Mucosa of descending colon (tissue), 3 donors: ENCODE measurements around the gene CHMP2A. TPM values are rescaled to one million over a fixed set of nuclear protein-coding genes. Genes with fewer than 3 reads are reported as not detected.

Experiments used
- ATAC-seq: fragments of 200-7000 bp; cut with Tn5 transposase; one replicate; pipeline ENCODE4 v1.9.1; 2020; ENCODE audit warnings: mild to moderate bottlenecking, moderate library complexity
- DNase-seq, 3 donors: peaks; one replicate each; pipeline ENCODE4 v3.0.0-alpha.2; 2020
- H3K36me3 ChIP-seq: fragments of 200-600 bp; one replicate; pipeline ENCODE4 v1.8.0; 2021; ENCODE audit warnings: low read depth, mild to moderate bottlenecking
- H3K4me1 ChIP-seq: fragments of 200-600 bp; one replicate; pipeline ENCODE4 v1.8.0; 2021; ENCODE audit warnings: low read depth, mild to moderate bottlenecking
- H3K4me3 ChIP-seq: fragments of 200-600 bp; one replicate; pipeline ENCODE4 v1.8.0; 2021; ENCODE audit warnings: mild to moderate bottlenecking
- H3K9me3 ChIP-seq: fragments of 200-600 bp; one replicate; pipeline ENCODE4 v1.8.0; 2021; ENCODE audit warnings: mild to moderate bottlenecking
- intact Hi-C, 2 donors: fragments of 100-400 bp; cut with DNase I in 1 of 2; cut with micrococcal nuclease in 1 of 2; formaldehyde crosslinking; loops; one replicate each; pipeline versions ENCODE4 v1.11.0 to v1.11.1; 2022; cut with DNase I, micrococcal nuclease
- total RNA-seq, 3 donors: library from RNA; stranded (reverse); fragmentation: NEBNext Ultra II Directional in 2 of 3; extraction: Animal tissue kit (Norgen Biotek cat#: 25700) in 2 of 3; gene quantifications; one replicate each; pipeline versions ENCODE4 v1.2.1 to v1.2.4, GENCODE V29; 2021 to 2023
- TF ChIP-seq, protein P1 (sequence below): fragments of 200-600 bp; IDR thresholded peaks from one replicate; pipeline ENCODE4 v1.8.0; 2022; ENCODE audit warnings: antibody characterized with exemption, mild to moderate bottlenecking
- donor health status: DM: no; HTN: no; CAD: no; lungs with moderate emphysema.
- donor health status: DM: no; HTN: no; CAD: no.
- donor health status: DM: no; HTN: yes; CAD: no.

The CHMP2A gene
- total RNA-seq, 3 donors from 2014 or later, result 125 to 231 (median 195) TPM

DNA sequence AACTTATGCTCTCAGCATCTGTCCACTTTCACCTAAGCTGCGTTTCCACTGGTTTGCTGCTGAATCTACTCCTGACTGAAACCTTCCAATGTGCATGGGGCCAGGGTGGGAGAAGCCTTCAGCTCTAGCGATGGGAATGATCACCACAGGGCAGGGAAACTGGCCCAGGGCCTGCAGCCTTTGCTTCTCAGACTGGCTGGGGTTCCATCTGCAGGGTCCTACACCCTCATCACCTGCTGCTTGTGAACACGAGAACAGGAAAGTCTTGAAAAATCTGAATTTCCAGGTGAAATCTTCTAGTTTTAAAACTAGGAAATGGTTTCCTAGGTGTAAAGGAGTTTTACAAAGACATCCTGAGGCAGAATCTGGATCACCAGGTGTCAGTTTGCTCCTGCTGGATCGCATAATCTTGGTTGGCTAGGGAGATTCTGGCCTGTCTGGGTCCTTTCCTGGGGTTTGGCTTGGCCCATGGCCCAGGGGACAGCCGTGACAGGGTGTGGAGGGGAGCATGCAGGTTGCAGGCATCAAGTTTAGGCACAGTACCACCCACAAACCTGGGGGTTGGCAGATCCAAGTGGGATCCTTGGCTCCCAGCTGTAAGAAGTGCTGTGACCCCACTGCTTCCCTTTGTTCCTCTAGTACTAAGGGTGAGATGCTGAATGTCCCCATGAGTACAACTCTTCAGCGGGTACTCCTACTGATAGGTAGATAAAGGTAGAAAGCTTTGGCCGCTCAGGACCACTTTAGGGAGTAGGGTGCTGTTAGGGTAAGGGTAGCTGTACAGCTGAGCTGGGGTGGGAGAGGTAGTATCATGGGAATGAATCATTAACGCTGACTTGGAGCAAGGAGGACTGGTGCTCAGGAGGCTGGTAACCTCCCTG lies 5.3 kb upstream of the CHMP2A start:
- intact Hi-C loops, result no loop called here
- Histone ChIP-seq H3K4me3 (no peak overlapping the region), H3K36me3 (peaks cover 3% of the 10 kb centered on the region), H3K4me1 (peaks cover 42% of the 10 kb centered on the region), H3K9me3 (no peaks in the 10 kb centered on the region)
- TF ChIP-seq, protein P1, sequence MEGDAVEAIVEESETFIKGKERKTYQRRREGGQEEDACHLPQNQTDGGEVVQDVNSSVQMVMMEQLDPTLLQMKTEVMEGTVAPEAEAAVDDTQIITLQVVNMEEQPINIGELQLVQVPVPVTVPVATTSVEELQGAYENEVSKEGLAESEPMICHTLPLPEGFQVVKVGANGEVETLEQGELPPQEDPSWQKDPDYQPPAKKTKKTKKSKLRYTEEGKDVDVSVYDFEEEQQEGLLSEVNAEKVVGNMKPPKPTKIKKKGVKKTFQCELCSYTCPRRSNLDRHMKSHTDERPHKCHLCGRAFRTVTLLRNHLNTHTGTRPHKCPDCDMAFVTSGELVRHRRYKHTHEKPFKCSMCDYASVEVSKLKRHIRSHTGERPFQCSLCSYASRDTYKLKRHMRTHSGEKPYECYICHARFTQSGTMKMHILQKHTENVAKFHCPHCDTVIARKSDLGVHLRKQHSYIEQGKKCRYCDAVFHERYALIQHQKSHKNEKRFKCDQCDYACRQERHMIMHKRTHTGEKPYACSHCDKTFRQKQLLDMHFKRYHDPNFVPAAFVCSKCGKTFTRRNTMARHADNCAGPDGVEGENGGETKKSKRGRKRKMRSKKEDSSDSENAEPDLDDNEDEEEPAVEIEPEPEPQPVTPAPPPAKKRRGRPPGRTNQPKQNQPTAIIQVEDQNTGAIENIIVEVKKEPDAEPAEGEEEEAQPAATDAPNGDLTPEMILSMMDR, result no peak
- peak in 1 of 3 donors; percentile 53 for DNase-seq
- no peak for ATAC-seq

DNA sequence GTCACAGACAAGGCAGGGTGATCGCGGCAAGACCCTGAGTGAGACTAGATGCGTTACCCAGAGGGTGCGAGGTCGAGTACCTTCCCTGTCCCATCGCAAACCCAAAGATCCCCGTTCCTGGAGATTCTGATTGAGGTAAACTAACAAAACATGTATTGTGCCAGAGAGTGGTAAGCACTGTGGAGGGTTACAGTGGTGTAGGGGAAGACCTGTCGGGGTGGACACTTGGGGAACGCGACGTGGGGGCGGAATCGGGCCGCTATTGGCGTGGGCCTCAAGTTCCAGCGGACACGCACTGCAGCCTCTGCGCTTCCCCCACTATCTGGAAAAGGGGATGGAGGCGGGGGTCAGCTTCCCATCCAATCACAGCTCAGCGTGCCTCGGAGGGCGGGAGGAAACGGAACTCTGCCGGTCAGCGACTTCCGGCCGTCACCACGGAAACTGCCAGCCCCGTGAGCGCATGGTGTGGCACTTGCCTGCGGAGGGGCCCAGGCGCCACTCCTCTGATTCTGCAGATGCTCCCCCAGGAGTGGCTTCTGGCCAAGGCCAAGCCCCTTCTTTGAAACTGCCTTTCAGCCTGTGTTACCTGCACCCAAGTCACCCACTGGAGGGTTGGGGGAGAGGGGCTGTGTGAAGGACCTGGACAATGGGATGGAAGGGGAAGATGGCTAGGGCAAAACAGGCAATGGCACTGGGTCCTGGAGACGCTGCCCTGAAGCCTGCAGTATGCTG lies 4.5 kb upstream of the CHMP2A start:
- ATAC-seq, result peak; percentile 62
- Histone ChIP-seq H3K4me3 (peak overlapping the region; percentile 57), H3K4me1 (peaks cover 43% of the 10 kb centered on the region), H3K9me3 (no peaks in the 10 kb centered on the region), H3K36me3 (peaks cover 8% of the 10 kb centered on the region)
- intact Hi-C loops, result no loop called here
- TF ChIP-seq, protein P1, result no peak
- DNase-seq, result peak; percentile 89 to 95 (median 91)

DNA sequence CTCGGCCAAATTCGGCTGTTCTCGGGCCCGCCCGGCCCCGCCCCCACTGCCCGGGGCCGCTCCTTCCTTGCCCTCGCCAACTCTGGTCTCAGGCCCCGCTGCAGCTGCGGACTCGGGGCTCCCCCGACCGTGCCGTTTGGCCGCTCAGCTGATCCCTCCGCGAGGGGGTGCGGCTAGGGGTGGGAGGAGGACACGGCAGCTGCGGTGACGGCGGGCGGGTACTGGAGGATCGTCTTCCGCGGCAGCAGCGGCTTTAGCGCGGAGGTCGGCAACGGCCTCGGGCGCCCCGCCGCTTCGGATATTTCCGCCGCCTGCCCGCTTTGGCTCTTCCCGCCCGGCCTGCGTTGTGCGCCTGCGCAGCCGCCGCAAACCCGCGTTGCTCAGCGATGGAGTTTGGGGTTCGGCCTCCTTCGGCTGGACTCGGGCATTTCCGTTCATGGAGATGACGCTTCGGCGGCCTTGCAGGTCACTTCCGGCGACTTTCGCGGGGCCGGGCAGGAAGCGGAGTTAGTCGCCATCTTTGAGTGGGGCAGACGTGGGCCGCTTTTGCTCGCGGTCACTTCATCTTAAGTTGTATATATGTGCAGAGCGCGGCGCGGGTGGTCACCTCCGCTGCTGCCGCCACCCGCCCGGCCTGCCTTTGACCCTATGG lies 3.8 kb upstream of the CHMP2A start:
- intact Hi-C loops, result no loop called here
- H3K4me3 ChIP-seq, result peak overlapping the region; percentile 57

DNA sequence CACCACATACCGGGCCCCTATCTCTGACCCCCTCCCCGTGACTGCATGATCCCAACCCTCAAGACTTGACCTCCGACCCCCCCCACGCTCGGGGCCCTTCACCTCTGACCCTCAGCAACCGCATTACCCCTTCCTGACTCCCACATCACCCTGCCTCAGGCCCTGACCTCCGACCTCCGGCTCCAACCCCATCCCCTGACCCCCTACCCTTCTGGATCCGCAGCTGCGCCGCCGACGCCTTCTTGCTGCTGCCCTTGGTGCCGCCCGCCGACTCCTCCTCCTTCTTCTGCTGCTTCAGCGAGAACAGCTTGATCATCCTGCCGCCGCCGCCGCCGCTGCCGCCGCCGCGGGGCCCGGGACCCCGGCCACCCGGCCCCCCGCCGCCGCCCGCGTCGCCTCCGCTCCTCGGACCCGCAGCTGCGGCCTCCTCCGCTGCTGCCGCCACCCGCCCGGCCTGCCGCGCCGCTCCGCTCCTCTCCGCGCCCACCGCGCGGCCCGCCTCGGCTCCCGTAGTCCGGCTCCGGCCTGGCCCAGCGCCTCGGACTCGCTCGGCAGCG lies 3.2 kb upstream of the CHMP2A start, which contains the start of gene UBE2M:
UBE2M (minus strand) TSS at position 546 of the 557 bp plus-strand sequence; CDS start at position 316, 230 bp downstream.
- TF ChIP-seq, protein P1, result no peak
- Histone ChIP-seq H3K36me3 (peaks cover 8% of the 10 kb centered on the region), H3K9me3 (no peaks in the 10 kb centered on the region), H3K4me1 (peaks cover 43% of the 10 kb centered on the region), H3K4me3 (peak within 1 kb of the TSS; percentile 57)
- ATAC-seq, result no peak
- peak; percentile 64 to 88 (median 77) for DNase-seq
- intact Hi-C loops, result no loop called here

More for the DNA sequence above, 3.8 kb upstream of the CHMP2A start:
- Histone ChIP-seq H3K4me1 (peaks cover 49% of the 10 kb centered on the region), H3K9me3 (no peaks in the 10 kb centered on the region), H3K36me3 (peaks cover 8% of the 10 kb centered on the region)
- DNase-seq, result peak; percentile 99 to 100 (median 99)
- TF ChIP-seq, protein P1, result no peak
- ATAC-seq, result peak; percentile 80
